ENCODE data around the gene CDK11A.
"Not testable (repeated sequence)": the region's sequence is repeated elsewhere in the genome, so short reads cannot be mapped to it uniquely, and the experiment has no call there.

- TF ChIP-seq CTCF (IDR thresholded peaks at IDR 0.05; ENCODE audit: insufficient read depth, low read length); SPI1 (IDR thresholded peaks at IDR 0.05; ENCODE audit: borderline replicate concordance, low read depth); POLR2AphosphoS5 (IDR thresholded peaks at IDR 0.05; ENCODE audit: low read depth); REST (IDR thresholded peaks at IDR 0.05; ENCODE audit: insufficient replicate concordance, low read depth): not testable (repeated sequence)
These were observed 16.3 kb downstream of the CDK11A start for GRCh38 chr1:1707897-1708296.
